ENCODE results near the gene ZNF446. TPM values are rescaled to one million over a fixed set of nuclear protein-coding genes. Genes with fewer than 3 reads are reported as not detected.

Gene ZNF446
- polyA plus RNA-seq, 1 experiment = 8.2 TPM

- Histone ChIP-seq H3K36me3 (ENCODE audit: control insufficient read depth, insufficient read depth, low read length) (peaks cover 9% of the 10 kb centered on the region), H3K27me3 (ENCODE audit: control insufficient read depth, insufficient read depth, low read length) (no peaks in the 10 kb centered on the region), H3K4me3 (ENCODE audit: low read depth, low read length) (peak overlapping the region; percentile 39)
- POLR2A ChIA-PET = no interaction called here
- DNase-seq (ENCODE audit: low read depth) = no peak
- no peak for TF ChIP-seq CTCF (IDR thresholded peaks at IDR 0.05; ENCODE audit: insufficient read depth, low read depth, low read length)
- CTCF ChIA-PET = interaction anchor here (0.6 to 2.3 kb wide), 6 partner anchors 10 to 70 kb away, joined by 3 to 11 read pairs (median 4); partner anchors contain the start of gene TRIM28
Observed at GRCh38 chr19:58514564-58515022, 38.4 kb downstream of the ZNF446 start.

- no peak for TF ChIP-seq CTCF (IDR thresholded peaks at IDR 0.05; ENCODE audit: insufficient read depth, low read depth, low read length)
- POLR2A ChIA-PET = no interaction called here
- no peak for DNase-seq (ENCODE audit: low read depth)
- H3K4me3 ChIP-seq (ENCODE audit: low read depth, low read length) = no peak overlapping the region
- no peaks in the 10 kb centered on the region for H3K27me3 ChIP-seq (ENCODE audit: control insufficient read depth, insufficient read depth, low read length)
- CTCF ChIA-PET = interaction anchor here (2.3 kb wide), 1 partner anchor 66 kb away, joined by 11 read pairs; no protein-coding TSS in a partner anchor
- peaks cover 9% of the 10 kb centered on the region for H3K36me3 ChIP-seq (ENCODE audit: control insufficient read depth, insufficient read depth, low read length)
Observed at GRCh38 chr19:58515259-58515658, 39.1 kb downstream of the ZNF446 start.

GRCh38 chr19:58516246-58516836 is 40.2 kb downstream of the ZNF446 start:
- CTCF ChIA-PET = no interaction called here
- POLR2A ChIA-PET = no interaction called here
- TF ChIP-seq CTCF (IDR thresholded peaks at IDR 0.05; ENCODE audit: insufficient read depth, low read depth, low read length) = no peak
- DNase-seq (ENCODE audit: low read depth) = no peak
- Histone ChIP-seq H3K36me3 (ENCODE audit: control insufficient read depth, insufficient read depth, low read length) (peaks cover 9% of the 10 kb centered on the region), H3K4me3 (ENCODE audit: low read depth, low read length) (no peak overlapping the region), H3K27me3 (ENCODE audit: control insufficient read depth, insufficient read depth, low read length) (no peaks in the 10 kb centered on the region)

GRCh38 chr19:58516964-58517833 is 41.0 kb downstream of the ZNF446 start:
- ChIA-PET POLR2A (no interaction called here), CTCF (interaction anchor here (1.9 to 5.4 kb wide), 3 partner anchors 18 to 63 kb away, joined by 10 to 66 read pairs (median 43); partner anchors contain the start of gene CHMP2A)
- H3K36me3 ChIP-seq (ENCODE audit: control insufficient read depth, insufficient read depth, low read length) = peaks cover 9% of the 10 kb centered on the region
- no peak for TF ChIP-seq CTCF (IDR thresholded peaks at IDR 0.05; ENCODE audit: insufficient read depth, low read depth, low read length)
- no peak overlapping the region for H3K4me3 ChIP-seq (ENCODE audit: low read depth, low read length)
- no peak for DNase-seq (ENCODE audit: low read depth)
- no peaks in the 10 kb centered on the region for H3K27me3 ChIP-seq (ENCODE audit: control insufficient read depth, insufficient read depth, low read length)
